Skeletal muscle cell (primary cell): ENCODE results near the gene NHSL2.

Experiments
- DNase-seq: peaks from one replicate; pipeline ENCODE4 v3.0.0-alpha.2; 2010; ENCODE audit warnings: low read depth
- H3K4me3 ChIP-seq: 2 replicates; pipeline ENCODE4 v1.5.1; 2011; ENCODE audit warnings: low read depth, mild to moderate bottlenecking, control low read depth, low read length, moderate library complexity

NHSL2 gene

GRCh38 chrX:72095370-72095769 lies 184.7 kb downstream of the NHSL2 start:
- H3K4me3 ChIP-seq: no peak overlapping the region
- no peak for DNase-seq

GRCh38 chrX:72097098-72097497 lies 186.5 kb downstream of the NHSL2 start:
- DNase-seq: no peak

GRCh38 chrX:72100051-72100755 lies 189.6 kb downstream of the NHSL2 start:
- H3K4me3 ChIP-seq: no peak overlapping the region

More at GRCh38 chrX:72097098-72097497, 186.5 kb downstream of the NHSL2 start:
- no peak overlapping the region for H3K4me3 ChIP-seq

GRCh38 chrX:72100824-72101351 lies 190.2 kb downstream of the NHSL2 start:
- no peak for DNase-seq
- H3K4me3 ChIP-seq: no peak overlapping the region

More at GRCh38 chrX:72100051-72100755, 189.6 kb downstream of the NHSL2 start:
- DNase-seq: no peak

DNA sequence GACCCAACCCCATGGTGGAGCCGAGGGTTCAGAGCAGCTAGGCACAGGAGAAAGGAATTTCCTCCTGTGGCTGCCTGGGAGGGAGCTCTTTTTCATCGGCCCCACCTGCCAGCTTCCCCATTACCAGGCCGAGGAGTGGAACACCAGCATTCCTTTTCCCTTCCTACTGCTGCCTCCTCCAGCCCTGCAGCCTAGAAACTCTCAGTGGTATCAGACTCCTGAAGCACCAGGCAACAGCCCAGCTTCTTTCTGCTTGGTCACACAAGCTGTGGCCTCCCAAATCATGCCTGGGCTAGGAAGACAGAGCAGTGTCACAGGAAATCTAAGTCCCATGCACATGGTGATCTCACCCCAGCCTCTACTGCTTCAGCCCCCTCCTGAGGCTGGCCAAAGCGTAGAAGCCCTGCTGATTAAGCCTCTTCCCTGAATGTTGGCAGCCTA lies 191.0 kb downstream of the NHSL2 start:
- H3K4me3 ChIP-seq: no peak overlapping the region
- DNase-seq: no peak

DNA sequence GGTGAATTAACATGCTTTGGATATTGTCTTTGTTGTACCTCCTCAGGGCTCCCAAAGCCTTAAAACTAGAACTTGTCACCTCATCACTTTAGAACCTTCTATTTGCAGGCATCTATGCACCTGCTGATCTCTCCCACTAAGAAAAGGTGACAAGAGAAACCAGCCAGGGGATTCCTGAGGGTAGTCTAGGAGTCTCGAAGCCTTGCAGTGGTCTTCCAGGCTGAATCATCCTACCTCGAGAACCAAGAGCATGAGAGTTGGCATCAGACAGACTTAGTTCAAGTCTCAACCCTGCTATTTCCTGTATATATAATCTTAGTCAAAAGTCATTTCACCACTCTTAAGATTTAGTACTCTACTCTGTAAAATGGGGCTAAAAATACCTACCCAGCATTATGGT lies 191.5 kb downstream of the NHSL2 start:
- no peak for DNase-seq
- no peak overlapping the region for H3K4me3 ChIP-seq

- no peak overlapping the region for H3K4me3 ChIP-seq
- no peak for DNase-seq
Measured at GRCh38 chrX:72102760-72103159, 192.1 kb downstream of the NHSL2 start.

DNA sequence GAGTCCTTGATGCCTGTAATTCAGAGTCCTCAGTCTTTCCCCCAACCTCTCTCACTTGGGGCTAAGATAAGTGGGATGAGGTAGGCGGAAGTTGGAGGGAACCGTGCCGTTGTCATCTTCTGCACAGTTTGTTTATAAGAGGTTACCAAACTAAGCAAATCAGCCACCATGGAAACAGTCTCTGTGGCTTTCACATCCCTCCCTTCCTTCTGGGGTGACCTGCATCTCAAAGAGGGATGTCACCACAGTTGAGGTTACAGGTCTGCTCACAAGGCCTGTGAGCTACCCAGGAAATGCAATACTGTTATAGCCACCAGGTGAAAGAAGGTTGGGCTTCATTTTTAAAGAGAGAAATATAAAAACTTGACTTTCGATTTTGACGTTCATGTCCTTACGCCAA lies 194.8 kb downstream of the NHSL2 start:
- H3K4me3 ChIP-seq: no peak overlapping the region
- no peak for DNase-seq

DNA sequence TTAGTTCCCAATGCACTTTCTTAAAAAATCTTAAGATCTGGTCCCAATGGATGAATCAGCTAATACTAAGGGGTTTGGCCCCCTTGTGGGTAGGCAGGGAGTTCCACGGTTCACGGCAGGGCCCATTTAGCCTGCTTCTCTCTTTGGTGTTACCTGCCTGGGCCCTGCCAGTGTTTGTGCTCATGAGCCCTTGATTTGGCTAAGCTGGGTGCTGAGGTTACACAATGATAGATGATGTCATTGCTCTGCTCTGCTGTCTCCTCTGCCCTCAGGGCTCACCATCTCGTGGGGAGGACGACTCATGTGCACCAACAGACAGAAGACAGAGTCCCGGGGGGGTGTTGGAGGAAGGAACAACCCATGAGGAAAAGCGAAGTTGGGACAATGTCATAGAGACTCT lies 196.7 kb downstream of the NHSL2 start:
- no peak for DNase-seq
- no peak overlapping the region for H3K4me3 ChIP-seq

GRCh38 chrX:72107841-72108595 lies 197.4 kb downstream of the NHSL2 start:
- no peak for DNase-seq
- H3K4me3 ChIP-seq: no peak overlapping the region

DNA sequence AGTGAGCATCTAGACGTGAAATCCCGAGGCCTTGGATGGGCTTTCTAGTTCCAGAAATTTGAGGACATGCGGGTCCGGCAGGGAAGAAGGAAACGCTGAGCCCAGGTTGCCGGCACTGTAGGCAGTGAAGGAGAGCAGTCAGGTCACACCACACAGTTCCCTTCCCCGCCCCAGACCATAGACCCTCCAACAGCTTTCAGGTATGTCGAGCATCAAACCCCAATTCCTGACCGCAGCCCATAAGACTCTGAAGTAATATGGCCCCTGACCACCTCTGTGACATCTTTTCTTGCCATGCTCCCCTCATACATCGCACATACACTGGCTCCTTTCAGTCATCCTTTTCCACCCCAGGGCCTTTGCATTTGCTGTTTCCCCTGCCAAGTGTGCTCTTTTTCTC lies 198.0 kb downstream of the NHSL2 start:
- no peak overlapping the region for H3K4me3 ChIP-seq
- DNase-seq: no peak

- no peak overlapping the region for H3K4me3 ChIP-seq
Measured at GRCh38 chrX:72110051-72110875, 199.6 kb downstream of the NHSL2 start.

GRCh38 chrX:72110876-72111708 lies 200.4 kb downstream of the NHSL2 start:
- H3K4me3 ChIP-seq: no peak overlapping the region
- no peak for DNase-seq

More at GRCh38 chrX:72110051-72110875, 199.6 kb downstream of the NHSL2 start:
- no peak for DNase-seq

DNA sequence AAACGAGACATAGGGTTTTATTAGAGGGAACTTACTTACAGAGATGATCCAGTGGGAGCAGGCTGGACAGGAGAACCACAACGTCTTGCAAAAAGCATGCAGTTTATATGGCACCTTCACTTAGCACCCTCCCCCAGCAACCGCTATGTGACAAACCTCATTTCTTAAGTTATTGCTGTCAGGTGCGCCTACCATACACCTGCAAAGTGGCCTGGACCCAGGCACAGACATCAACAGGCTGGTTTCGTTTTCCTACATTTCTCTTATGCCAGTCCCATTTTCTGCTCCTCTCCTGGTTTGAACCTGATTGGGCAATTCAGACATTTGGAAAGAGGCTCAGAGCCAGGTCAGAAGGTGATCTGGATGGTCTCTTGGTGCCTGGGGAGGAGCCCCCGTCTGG lies 202.8 kb downstream of the NHSL2 start:
- H3K4me3 ChIP-seq: no peak overlapping the region
- DNase-seq: no peak

- no peak for DNase-seq
- no peak overlapping the region for H3K4me3 ChIP-seq
Measured at GRCh38 chrX:72114306-72114705, 203.7 kb downstream of the NHSL2 start.

- no peak overlapping the region for H3K4me3 ChIP-seq
- no peak for DNase-seq
Measured at GRCh38 chrX:72114807-72115206, 204.2 kb downstream of the NHSL2 start.

DNA sequence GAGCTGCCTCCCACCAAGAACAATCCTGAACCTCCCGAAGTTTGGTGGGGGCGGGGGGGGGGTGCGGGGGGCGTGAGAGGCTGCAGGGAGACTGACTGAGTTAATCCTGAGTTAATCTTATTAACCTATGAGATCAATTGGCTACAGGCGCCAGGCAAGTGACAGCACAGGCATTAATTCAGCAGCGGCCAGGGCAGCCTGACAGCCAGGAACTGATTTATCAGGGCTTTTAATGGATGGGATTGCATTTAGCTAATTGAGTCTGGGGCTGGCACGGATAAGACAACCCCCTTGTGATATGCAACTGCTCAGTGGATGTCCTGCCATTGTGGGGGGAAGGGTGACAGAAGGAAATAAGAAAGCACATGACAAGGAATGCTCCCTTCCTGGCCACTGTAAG lies 204.7 kb downstream of the NHSL2 start:
- no peak overlapping the region for H3K4me3 ChIP-seq
- DNase-seq: no peak

- H3K4me3 ChIP-seq: no peak overlapping the region
- DNase-seq: no peak
Measured at GRCh38 chrX:72117636-72118210, 207.1 kb downstream of the NHSL2 start.

DNA sequence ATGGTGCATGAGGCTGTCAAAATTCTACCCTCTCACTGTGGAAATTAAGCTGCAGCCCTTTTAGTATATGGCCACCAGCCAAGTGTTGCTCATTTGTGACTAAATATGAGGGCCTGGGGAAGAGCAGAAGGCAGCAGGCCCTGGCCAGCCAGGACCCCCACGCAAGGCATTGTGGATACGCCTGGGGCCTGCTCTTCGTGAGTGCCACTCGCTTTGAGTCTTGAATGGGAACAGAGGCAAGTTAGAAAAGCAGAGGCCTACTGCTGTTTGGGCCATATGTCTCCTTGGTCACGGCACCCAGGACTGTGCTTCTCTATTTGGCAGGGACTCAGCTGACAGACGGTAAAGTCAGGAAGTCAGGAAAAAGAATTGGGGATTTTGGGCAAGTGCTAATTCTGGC lies 210.2 kb downstream of the NHSL2 start:
- DNase-seq: no peak
- no peak overlapping the region for H3K4me3 ChIP-seq
